ENCODE measurements around the gene HDAC9.

Gene HDAC9

DNA sequence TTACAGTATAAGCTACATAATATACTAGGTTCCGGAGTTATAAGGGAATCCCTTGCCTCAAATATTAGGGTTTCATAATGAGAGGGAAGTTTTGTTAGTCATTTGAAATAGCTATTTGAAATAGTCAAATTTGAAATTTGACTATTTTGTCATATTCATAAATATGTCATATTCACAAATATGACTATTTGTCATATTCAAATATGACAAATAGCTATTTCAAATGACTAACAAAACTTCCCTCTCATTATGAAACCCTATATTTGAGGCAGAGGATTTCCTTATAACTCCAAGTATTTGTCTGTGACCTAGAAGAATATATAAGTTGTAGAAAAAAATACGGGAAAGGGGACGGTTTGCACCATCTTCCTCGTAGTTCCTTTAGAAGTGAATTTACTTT is 76.6 kb downstream of the HDAC9 start:
- Histone ChIP-seq H3K9ac (ENCODE audit: low read depth, low read length) (no peak overlapping the region), H3K36me3 (ENCODE audit: insufficient read depth, low read length) (no peaks in the 10 kb centered on the region), H3K4me1 (ENCODE audit: insufficient read depth, low read length) (no peaks in the 10 kb centered on the region), H2AFZ (ENCODE audit: low read depth, low read length) (no peak overlapping the region), H3K9me3 (ENCODE audit: insufficient read depth, low read length, severe bottlenecking) (no peaks in the 10 kb centered on the region), H3K4me3 (ENCODE audit: low read depth in 1 of 2, low read length in 2 of 2) (no peak overlapping the region), H3K27me3 (ENCODE audit: insufficient read depth, low read length, poor library complexity) (no peaks in the 10 kb centered on the region), H4K20me1 (ENCODE audit: insufficient read depth, low read length) (no peaks in the 10 kb centered on the region), H3K27ac (ENCODE audit: low read length) (no peak overlapping the region), H3K4me2 (ENCODE audit: insufficient read depth, low read length) (no peak overlapping the region), H3K79me2 (ENCODE audit: insufficient read depth, low read length) (no peaks in the 10 kb centered on the region)
- no peak for ATAC-seq (ENCODE audit: insufficient read depth, low read depth)
- TF ChIP-seq EZH2 (IDR thresholded peaks at IDR 0.05; ENCODE audit: borderline replicate concordance, low read depth, low read length, severe bottlenecking), result no peak
- TF ChIP-seq, protein P1, sequence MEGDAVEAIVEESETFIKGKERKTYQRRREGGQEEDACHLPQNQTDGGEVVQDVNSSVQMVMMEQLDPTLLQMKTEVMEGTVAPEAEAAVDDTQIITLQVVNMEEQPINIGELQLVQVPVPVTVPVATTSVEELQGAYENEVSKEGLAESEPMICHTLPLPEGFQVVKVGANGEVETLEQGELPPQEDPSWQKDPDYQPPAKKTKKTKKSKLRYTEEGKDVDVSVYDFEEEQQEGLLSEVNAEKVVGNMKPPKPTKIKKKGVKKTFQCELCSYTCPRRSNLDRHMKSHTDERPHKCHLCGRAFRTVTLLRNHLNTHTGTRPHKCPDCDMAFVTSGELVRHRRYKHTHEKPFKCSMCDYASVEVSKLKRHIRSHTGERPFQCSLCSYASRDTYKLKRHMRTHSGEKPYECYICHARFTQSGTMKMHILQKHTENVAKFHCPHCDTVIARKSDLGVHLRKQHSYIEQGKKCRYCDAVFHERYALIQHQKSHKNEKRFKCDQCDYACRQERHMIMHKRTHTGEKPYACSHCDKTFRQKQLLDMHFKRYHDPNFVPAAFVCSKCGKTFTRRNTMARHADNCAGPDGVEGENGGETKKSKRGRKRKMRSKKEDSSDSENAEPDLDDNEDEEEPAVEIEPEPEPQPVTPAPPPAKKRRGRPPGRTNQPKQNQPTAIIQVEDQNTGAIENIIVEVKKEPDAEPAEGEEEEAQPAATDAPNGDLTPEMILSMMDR (IDR thresholded peaks at IDR 0.05; ENCODE audit: borderline replicate concordance, extremely low read depth, low read length, poor library complexity, severe bottlenecking), result no peak
- no peak for DNase-seq

DNA sequence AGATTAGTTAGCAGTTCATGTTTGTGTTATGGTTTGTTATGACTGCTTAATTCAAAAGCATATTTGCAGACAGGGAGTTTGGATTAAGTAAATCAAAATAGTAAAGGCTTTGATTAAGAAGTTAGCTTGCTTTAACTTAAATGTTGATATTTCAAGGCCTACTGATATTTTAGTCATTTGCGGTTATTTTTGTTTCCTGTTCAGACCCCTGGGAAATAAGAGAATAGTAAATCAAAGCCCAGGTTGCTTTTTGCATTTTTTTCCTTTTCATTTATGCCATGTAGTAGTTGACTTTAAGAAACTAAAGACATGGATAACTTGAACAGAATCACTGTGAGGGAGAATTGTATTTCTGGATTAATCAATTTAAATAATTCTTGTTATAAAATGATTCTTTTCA is 77.3 kb downstream of the HDAC9 start:
- Histone ChIP-seq H3K36me3 (ENCODE audit: insufficient read depth, low read length) (no peaks in the 10 kb centered on the region), H3K9ac (ENCODE audit: low read depth, low read length) (no peak overlapping the region), H4K20me1 (ENCODE audit: insufficient read depth, low read length) (no peaks in the 10 kb centered on the region), H3K9me3 (ENCODE audit: insufficient read depth, low read length, severe bottlenecking) (no peaks in the 10 kb centered on the region), H3K79me2 (ENCODE audit: insufficient read depth, low read length) (no peaks in the 10 kb centered on the region), H3K4me3 (ENCODE audit: low read depth in 1 of 2, low read length in 2 of 2) (no peak overlapping the region), H3K4me1 (ENCODE audit: insufficient read depth, low read length) (no peaks in the 10 kb centered on the region), H3K27me3 (ENCODE audit: insufficient read depth, low read length, poor library complexity) (no peaks in the 10 kb centered on the region), H2AFZ (ENCODE audit: low read depth, low read length) (no peak overlapping the region), H3K4me2 (ENCODE audit: insufficient read depth, low read length) (no peak overlapping the region), H3K27ac (ENCODE audit: low read length) (no peak overlapping the region)
- TF ChIP-seq EZH2 (IDR thresholded peaks at IDR 0.05; ENCODE audit: borderline replicate concordance, low read depth, low read length, severe bottlenecking), result no peak
- TF ChIP-seq, protein P1 (IDR thresholded peaks at IDR 0.05; ENCODE audit: borderline replicate concordance, extremely low read depth, low read length, poor library complexity, severe bottlenecking), result no peak
- DNase-seq (no peak), ATAC-seq (ENCODE audit: insufficient read depth, low read depth) (no peak)

DNA sequence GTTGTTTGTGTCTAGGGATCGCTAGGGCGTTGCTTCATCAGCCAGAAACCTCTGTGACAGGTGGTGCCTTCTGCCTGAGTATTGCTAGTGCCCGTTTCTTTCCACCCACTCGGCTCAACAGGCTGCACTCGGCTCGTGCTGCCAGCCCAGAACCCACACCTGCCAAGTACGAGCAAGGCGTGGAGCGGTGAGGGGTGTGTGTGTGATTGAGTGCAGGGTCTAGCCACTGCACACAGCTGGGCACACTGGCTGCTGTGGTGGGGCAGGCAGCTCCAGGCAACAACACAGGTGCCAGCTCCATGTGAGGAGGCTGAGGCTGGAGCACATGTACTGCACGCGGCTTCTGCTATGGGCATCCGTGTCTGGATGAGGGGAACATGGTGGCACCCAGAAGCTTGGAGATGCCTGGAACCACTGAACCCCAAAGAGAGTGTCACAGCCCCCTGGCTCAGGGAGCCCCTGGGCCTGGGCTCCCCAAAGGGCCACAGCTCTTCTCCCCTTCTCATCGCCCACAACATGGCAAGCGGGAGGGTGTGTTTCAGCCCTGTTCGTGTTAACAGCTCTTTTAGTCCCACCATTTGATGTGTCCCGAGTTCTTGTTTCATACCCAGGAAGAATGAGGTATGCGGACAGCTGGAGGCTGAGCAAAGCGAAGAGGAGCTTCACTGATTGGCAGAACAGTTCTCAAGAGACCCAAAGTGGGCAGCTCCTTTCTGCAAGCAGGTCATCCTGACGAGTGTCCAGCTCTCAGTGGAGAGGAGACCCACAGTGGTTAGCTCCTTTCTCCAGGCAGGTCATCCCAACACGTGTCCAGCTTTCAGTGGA is 78.1 kb downstream of the HDAC9 start:
- Histone ChIP-seq H3K4me3 (ENCODE audit: low read depth in 1 of 2, low read length in 2 of 2) (no peak overlapping the region), H3K9ac (ENCODE audit: low read depth, low read length) (no peak overlapping the region), H3K4me2 (ENCODE audit: insufficient read depth, low read length) (no peak overlapping the region), H3K4me1 (ENCODE audit: insufficient read depth, low read length) (no peaks in the 10 kb centered on the region), H3K9me3 (ENCODE audit: insufficient read depth, low read length, severe bottlenecking) (no peaks in the 10 kb centered on the region), H3K27me3 (ENCODE audit: insufficient read depth, low read length, poor library complexity) (no peaks in the 10 kb centered on the region), H4K20me1 (ENCODE audit: insufficient read depth, low read length) (no peaks in the 10 kb centered on the region), H3K79me2 (ENCODE audit: insufficient read depth, low read length) (no peaks in the 10 kb centered on the region), H2AFZ (ENCODE audit: low read depth, low read length) (no peak overlapping the region), H3K36me3 (ENCODE audit: insufficient read depth, low read length) (no peaks in the 10 kb centered on the region), H3K27ac (ENCODE audit: low read length) (no peak overlapping the region)
- ATAC-seq (ENCODE audit: insufficient read depth, low read depth), result no peak
- TF ChIP-seq, protein P1 (IDR thresholded peaks at IDR 0.05; ENCODE audit: borderline replicate concordance, extremely low read depth, low read length, poor library complexity, severe bottlenecking), result no peak
- TF ChIP-seq EZH2 (IDR thresholded peaks at IDR 0.05; ENCODE audit: borderline replicate concordance, low read depth, low read length, severe bottlenecking), result no peak
- no peak for DNase-seq

Measured in DND-41 (cell line).